Activated naive CD4-positive, alpha-beta T cell treated with anti-CD3 and anti-CD28 coated beads for 36 hours (primary cell): Measurements from ENCODE around the gene FAN1. TPM values are rescaled to one million over a fixed set of nuclear protein-coding genes. Genes with fewer than 3 reads are reported as not detected.

Source experiments
- CTCF ChIA-PET: fragments of 350-600 bp; sonication (Branson Sonifier 250); formaldehyde crosslinking; loops from one replicate; lab custom pipeline; 2021; ENCODE audit warnings: antibody characterized with exemption; lab: Charles Lee
- DNase-seq: peaks from one replicate; pipeline ENCODE4 v3.0.0-alpha.2; 2020
- H3K27ac Mint-ChIP-seq: one replicate; pipeline ENCODE4 v1.8.0; 2021; ENCODE audit warnings: mild to moderate bottlenecking, mixed read lengths
- H3K27me3 Mint-ChIP-seq: one replicate; pipeline ENCODE4 v1.8.0; 2021; ENCODE audit warnings: low read depth, mixed read lengths
- H3K36me3 Mint-ChIP-seq: one replicate; pipeline ENCODE4 v1.8.0; 2021; ENCODE audit warnings: low read depth, mixed read lengths
- H3K4me1 Mint-ChIP-seq: one replicate; pipeline ENCODE4 v1.8.0; 2021; ENCODE audit warnings: low read depth, mixed read lengths
- H3K4me3 Mint-ChIP-seq: one replicate; pipeline ENCODE4 v1.8.0; 2021; ENCODE audit warnings: mild to moderate bottlenecking, moderate library complexity, mixed read lengths
- H3K9me3 Mint-ChIP-seq: one replicate; pipeline ENCODE4 v1.8.0; 2021; ENCODE audit warnings: mixed read lengths
- intact Hi-C: fragments of 100-400 bp; cut with micrococcal nuclease; formaldehyde crosslinking; loops from one replicate; pipeline ENCODE4 v1.15.1; 2023
- total RNA-seq, 2 experiments: library from RNA; stranded (reverse); gene quantifications; one replicate each; pipeline ENCODE4 v1.2.3, GENCODE V29; 2021

The FAN1 gene
- total RNA-seq, 2 experiments from 2014 or later: 13.8 to 14.5 TPM

DNA sequence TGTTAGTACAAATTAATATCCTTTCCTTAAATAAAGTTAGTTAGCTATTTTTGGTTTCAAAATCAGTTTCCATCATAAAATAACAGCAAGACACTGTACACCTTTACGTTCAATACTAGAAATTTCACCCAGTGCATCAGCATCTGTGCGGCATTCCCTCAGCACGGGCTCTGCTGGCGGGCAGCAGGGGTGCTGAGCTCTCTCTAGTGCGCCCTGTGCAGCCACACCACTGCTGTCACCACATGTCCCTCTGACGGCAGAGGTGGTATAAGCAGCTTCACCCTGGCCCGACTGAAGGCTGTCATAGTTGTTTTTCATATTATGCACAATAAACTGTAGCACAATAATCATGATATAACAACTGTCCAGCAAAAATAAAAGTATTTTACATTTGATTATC is 35.4 kb downstream of the FAN1 start:
- Mint-ChIP-seq H3K27ac (no peak overlapping the region), H3K27me3 (no peaks in the 10 kb centered on the region), H3K36me3 (peaks cover 20% of the 10 kb centered on the region), H3K4me3 (no peak overlapping the region), H3K9me3 (no peaks in the 10 kb centered on the region), H3K4me1 (no peaks in the 10 kb centered on the region)
- intact Hi-C loops: no loop called here
- CTCF ChIA-PET: no interaction called here
- DNase-seq: no peak

DNA sequence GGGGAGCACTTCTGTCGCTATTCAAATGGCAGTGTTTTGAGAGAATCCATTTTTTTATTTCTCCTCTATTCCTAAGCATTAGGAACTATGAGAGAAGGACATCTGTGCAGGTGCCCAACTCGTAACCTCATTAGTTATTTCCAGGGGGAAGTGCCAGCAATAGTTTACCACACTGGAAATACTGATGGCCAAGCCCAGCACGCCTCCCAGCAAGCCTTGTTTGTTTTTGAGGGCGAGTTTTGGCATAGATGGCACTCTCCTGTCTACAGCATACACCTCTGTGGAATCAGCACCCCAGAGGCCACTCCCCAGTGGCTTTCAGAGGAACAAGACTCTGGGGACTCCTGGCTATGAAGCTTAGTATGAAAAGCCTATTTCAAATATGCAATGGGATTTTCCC is 36.6 kb downstream of the FAN1 start:
- intact Hi-C loops: no loop called here
- CTCF ChIA-PET: no interaction called here
- DNase-seq: no peak
- Mint-ChIP-seq H3K36me3 (peaks cover 24% of the 10 kb centered on the region), H3K4me1 (no peaks in the 10 kb centered on the region), H3K4me3 (no peak overlapping the region), H3K9me3 (no peaks in the 10 kb centered on the region), H3K27ac (no peak overlapping the region), H3K27me3 (no peaks in the 10 kb centered on the region)

DNA sequence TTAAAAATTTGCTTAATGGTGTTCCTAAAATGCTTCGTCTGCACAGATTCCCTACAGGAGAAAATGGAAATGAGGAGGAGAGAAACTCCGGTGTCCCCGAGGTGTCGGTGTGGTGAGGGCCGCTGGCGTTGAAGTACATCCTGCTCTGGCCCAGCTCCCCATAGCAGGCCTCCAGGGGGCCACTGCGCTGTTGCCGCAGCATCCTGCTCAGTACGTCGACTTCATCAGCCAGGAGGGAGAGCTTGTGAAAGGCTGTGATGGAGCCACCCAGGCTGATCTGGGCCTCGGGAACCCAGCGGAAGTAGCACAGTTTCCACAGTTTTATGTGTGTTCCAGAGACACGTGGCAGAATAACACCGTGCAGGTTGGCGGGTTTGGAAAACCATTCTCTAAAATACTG is 37.8 kb downstream of the FAN1 start:
- Mint-ChIP-seq H3K4me1 (no peaks in the 10 kb centered on the region), H3K9me3 (no peaks in the 10 kb centered on the region), H3K27ac (no peak overlapping the region), H3K27me3 (no peaks in the 10 kb centered on the region), H3K4me3 (no peak overlapping the region), H3K36me3 (peaks cover 24% of the 10 kb centered on the region)
- no peak for DNase-seq
- intact Hi-C loops: no loop called here
- CTCF ChIA-PET: no interaction called here

DNA sequence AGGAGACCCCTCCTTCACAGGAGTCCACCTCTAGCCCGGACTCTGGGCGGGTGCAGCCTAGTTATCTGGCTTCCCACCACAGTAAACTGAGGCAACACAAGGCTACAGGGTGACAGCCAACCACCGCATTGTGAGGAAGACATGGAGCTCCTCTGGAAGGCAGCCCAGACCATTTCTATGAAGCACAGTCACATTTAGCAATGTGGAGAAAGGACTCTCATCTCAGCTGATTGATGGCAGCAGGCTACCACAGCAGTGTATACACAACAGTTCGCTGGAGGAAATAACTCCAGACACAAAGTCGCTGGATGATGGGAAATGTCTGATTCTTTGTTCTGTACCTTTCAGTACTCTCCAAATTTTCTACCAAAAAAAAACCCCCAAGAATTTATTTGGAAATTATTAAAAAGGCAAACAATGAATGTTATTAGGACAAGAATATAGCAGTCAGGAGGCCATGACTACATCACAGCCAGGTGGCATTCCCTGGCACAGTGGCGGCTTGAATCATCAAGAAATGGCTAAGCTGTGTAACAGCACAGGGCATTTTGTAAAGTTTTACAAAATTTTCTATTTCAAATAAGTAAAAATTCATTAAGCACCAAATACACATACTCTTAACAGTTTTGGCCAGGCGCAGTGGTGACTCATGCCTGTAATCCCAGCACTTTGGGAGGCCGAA is 40.1 kb downstream of the FAN1 start:
- Mint-ChIP-seq H3K9me3 (no peaks in the 10 kb centered on the region), H3K36me3 (peaks cover 24% of the 10 kb centered on the region), H3K27ac (no peak overlapping the region), H3K4me3 (no peak overlapping the region), H3K27me3 (no peaks in the 10 kb centered on the region), H3K4me1 (no peaks in the 10 kb centered on the region)
- CTCF ChIA-PET: interaction anchor here (0.7 to 1.2 kb wide), 2 partner anchors 16 to 185 kb away, joined by 3 read pairs; no protein-coding TSS in a partner anchor
- no peak for DNase-seq
- intact Hi-C loops: no loop called here

- intact Hi-C loops: no loop called here
- no peak for DNase-seq
- H3K36me3 Mint-ChIP-seq: peaks cover 51% of the 10 kb centered on the region
- H3K27me3 Mint-ChIP-seq: no peaks in the 10 kb centered on the region
- no peaks in the 10 kb centered on the region for H3K4me1 Mint-ChIP-seq
- H3K27ac Mint-ChIP-seq: no peak overlapping the region
- CTCF ChIA-PET: interaction anchor here (0.6 kb wide), 1 partner anchor 203 kb away, joined by 3 read pairs; no protein-coding TSS in a partner anchor
- peaks cover 1% of the 10 kb centered on the region for H3K9me3 Mint-ChIP-seq
- H3K4me3 Mint-ChIP-seq: no peak overlapping the region
These were observed 49.5 kb downstream of the FAN1 start for GRCh38 chr15:30953183-30953582.

- Mint-ChIP-seq H3K9me3 (peaks cover 1% of the 10 kb centered on the region), H3K27ac (peak overlapping the region; percentile 41), H3K4me1 (no peaks in the 10 kb centered on the region), H3K27me3 (no peaks in the 10 kb centered on the region), H3K4me3 (no peak overlapping the region), H3K36me3 (peaks cover 50% of the 10 kb centered on the region)
- CTCF ChIA-PET: no interaction called here
- intact Hi-C loops: no loop called here
- DNase-seq: peak; percentile 22
These were observed 50.1 kb downstream of the FAN1 start for GRCh38 chr15:30953731-30954378.

DNA sequence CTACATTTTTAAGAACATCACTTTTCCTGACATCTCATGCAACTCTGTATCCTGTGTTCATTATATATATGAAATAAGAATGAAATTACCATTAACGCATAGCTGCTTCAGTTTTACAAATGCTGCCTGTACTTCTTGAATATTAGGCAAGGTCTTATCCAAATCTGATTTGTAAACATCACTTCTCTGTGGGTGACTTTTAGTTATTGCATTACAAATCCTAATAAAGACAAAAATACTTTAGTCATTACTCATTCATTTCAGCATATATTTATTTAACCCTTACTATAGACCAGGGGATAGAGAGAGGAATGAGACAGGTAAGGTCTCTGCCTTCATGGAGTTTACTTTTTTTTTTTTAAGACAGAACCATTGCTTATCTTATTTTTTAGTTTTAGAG is 51.0 kb downstream of the FAN1 start:
- no peak overlapping the region for H3K4me3 Mint-ChIP-seq
- peaks cover 44% of the 10 kb centered on the region for H3K36me3 Mint-ChIP-seq
- DNase-seq: no peak
- H3K4me1 Mint-ChIP-seq: no peaks in the 10 kb centered on the region
- H3K9me3 Mint-ChIP-seq: no peaks in the 10 kb centered on the region
- intact Hi-C loops: no loop called here
- no peaks in the 10 kb centered on the region for H3K27me3 Mint-ChIP-seq
- CTCF ChIA-PET: no interaction called here
- no peak overlapping the region for H3K27ac Mint-ChIP-seq

GRCh38 chr15:30956216-30957124 is 52.8 kb downstream of the FAN1 start:
- intact Hi-C loops: no loop called here
- Mint-ChIP-seq H3K9me3 (no peaks in the 10 kb centered on the region), H3K27me3 (no peaks in the 10 kb centered on the region), H3K27ac (peak overlapping the region; percentile 1), H3K4me3 (no peak overlapping the region), H3K36me3 (peaks cover 36% of the 10 kb centered on the region), H3K4me1 (no peaks in the 10 kb centered on the region)
- DNase-seq: no peak
- CTCF ChIA-PET: no interaction called here

- no peak for DNase-seq
- CTCF ChIA-PET: no interaction called here
- Mint-ChIP-seq H3K4me3 (no peak overlapping the region), H3K27me3 (no peaks in the 10 kb centered on the region), H3K27ac (no peak overlapping the region), H3K9me3 (no peaks in the 10 kb centered on the region), H3K4me1 (peaks cover 6% of the 10 kb centered on the region), H3K36me3 (peaks cover 22% of the 10 kb centered on the region)
- intact Hi-C loops: no loop called here
These were observed 54.5 kb downstream of the FAN1 start for GRCh38 chr15:30958219-30958618.

DNA sequence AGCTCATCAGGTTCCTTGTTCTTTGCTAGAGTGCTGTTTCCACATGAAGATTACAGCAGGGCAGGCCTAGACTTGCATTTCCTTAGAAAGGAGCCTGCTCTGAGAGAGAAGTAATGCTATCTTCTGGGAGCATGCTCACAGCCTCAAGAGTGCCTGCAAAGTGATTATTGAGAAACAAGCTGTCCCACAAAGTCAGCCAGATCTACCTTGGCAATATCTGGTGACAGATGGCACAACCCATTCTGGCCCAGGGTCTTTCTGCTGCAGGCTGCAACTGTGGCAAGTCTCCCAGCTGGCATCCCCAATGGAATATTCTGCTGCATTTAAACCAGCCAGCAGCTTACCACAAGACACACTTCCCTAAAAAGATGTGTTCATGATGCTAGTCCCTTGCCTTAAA is 58.4 kb downstream of the FAN1 start:
- Mint-ChIP-seq H3K27ac (no peak overlapping the region), H3K36me3 (peaks cover 11% of the 10 kb centered on the region), H3K4me3 (no peak overlapping the region), H3K9me3 (no peaks in the 10 kb centered on the region), H3K4me1 (peaks cover 13% of the 10 kb centered on the region), H3K27me3 (no peaks in the 10 kb centered on the region)
- CTCF ChIA-PET: interaction anchor here (1.9 kb wide), 1 partner anchor 167 kb away, joined by 5 read pairs; no protein-coding TSS in a partner anchor
- intact Hi-C loops: no loop called here
- no peak for DNase-seq

GRCh38 chr15:30962659-30963058 is 58.9 kb downstream of the FAN1 start:
- no peaks in the 10 kb centered on the region for H3K27me3 Mint-ChIP-seq
- CTCF ChIA-PET: interaction anchor here (1.9 kb wide), 1 partner anchor 167 kb away, joined by 5 read pairs; no protein-coding TSS in a partner anchor
- intact Hi-C loops: no loop called here
- H3K4me3 Mint-ChIP-seq: no peak overlapping the region
- no peak overlapping the region for H3K27ac Mint-ChIP-seq
- H3K4me1 Mint-ChIP-seq: peaks cover 13% of the 10 kb centered on the region
- no peaks in the 10 kb centered on the region for H3K9me3 Mint-ChIP-seq
- H3K36me3 Mint-ChIP-seq: peaks cover 10% of the 10 kb centered on the region
- DNase-seq: no peak

DNA sequence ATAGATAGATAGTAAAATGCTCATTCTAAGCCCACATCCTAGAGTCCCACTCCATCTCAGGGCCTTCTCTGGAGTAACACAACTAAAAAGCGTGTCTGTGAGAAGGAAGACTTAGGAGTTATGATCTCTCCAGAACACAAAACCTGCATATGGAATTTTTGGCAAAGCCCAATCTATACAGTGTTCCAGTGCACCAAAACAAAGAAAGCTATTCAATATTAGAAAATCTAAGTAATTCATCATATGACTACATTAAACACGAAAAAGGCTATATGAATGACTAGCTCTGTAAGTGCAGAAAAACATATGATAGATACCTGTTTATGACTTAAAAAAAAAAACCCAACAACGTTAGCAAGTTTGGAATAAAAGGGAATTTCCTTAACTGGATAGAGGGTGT is 60.0 kb downstream of the FAN1 start:
- intact Hi-C loops: no loop called here
- H3K36me3 Mint-ChIP-seq: peaks cover 6% of the 10 kb centered on the region
- H3K27ac Mint-ChIP-seq: no peak overlapping the region
- peaks cover 13% of the 10 kb centered on the region for H3K4me1 Mint-ChIP-seq
- CTCF ChIA-PET: interaction anchor here (0.6 to 1.9 kb wide), 3 partner anchors 12 to 293 kb away, joined by 3 to 5 read pairs (median 4); no protein-coding TSS in a partner anchor
- no peak for DNase-seq
- H3K27me3 Mint-ChIP-seq: no peaks in the 10 kb centered on the region
- H3K4me3 Mint-ChIP-seq: no peak overlapping the region
- H3K9me3 Mint-ChIP-seq: no peaks in the 10 kb centered on the region
